Mesenchymal stem cell (in vitro differentiated cells and primary cell): Measurements from ENCODE around the gene CR2.
"Not testable (repeated sequence)": the region's sequence is repeated elsewhere in the genome, so short reads cannot be mapped to it uniquely, and the experiment has no call there.

Experiments used
- DNase-seq: peaks from one replicate; pipeline ENCODE4 v3.0.0-alpha.2; 2013
- H2AFZ ChIP-seq: one replicate; pipeline ENCODE4 v1.6.1; 2013; ENCODE audit warnings: low read depth, mild to moderate bottlenecking, control low read depth, inconsistent platforms, low read length, moderate library complexity
- H2AK5ac ChIP-seq: 2 replicates; pipeline ENCODE4 v1.6.1; 2013; ENCODE audit warnings: low read length, moderate library complexity, mild to moderate bottlenecking, inconsistent platforms; ENCODE audit not compliant: severe bottlenecking
- H2BK120ac ChIP-seq: one replicate; pipeline ENCODE4 v1.6.1; 2013; ENCODE audit warnings: low read depth, mild to moderate bottlenecking, inconsistent platforms, low read length, moderate library complexity
- H2BK12ac ChIP-seq, 2 experiments: one replicate each; pipeline ENCODE4 v1.6.1; 2013; ENCODE audit warnings: inconsistent platforms in 2 of 2, low read length in 2 of 2, mild to moderate bottlenecking in 2 of 2, moderate library complexity in 2 of 2, control low read depth in 1 of 2
- H2BK15ac ChIP-seq: one replicate; pipeline ENCODE4 v1.6.1; 2013; ENCODE audit warnings: mild to moderate bottlenecking, low read depth, inconsistent platforms; ENCODE audit not compliant: poor library complexity, severe bottlenecking
- H2BK5ac ChIP-seq: 2 replicates; pipeline ENCODE4 v1.6.1; 2013; ENCODE audit warnings: low read depth, mild to moderate bottlenecking, low read length, control low read depth, inconsistent platforms; ENCODE audit not compliant: poor library complexity, severe bottlenecking
- H3K14ac ChIP-seq, 2 experiments: one replicate each; pipeline ENCODE4 v1.6.1; 2013; ENCODE audit warnings: inconsistent platforms in 2 of 2, low read length in 2 of 2, control low read depth in 1 of 2, mild to moderate bottlenecking in 1 of 2, moderate library complexity in 1 of 2
- H3K18ac ChIP-seq, 2 experiments: one replicate each; pipeline ENCODE4 v1.6.1; 2013; ENCODE audit warnings: inconsistent platforms in 2 of 2, low read length in 2 of 2, control low read depth in 1 of 2, low read depth in 1 of 2, mild to moderate bottlenecking in 1 of 2
- H3K23ac ChIP-seq, 2 experiments: one replicate each; pipeline ENCODE4 v1.6.1; 2013; ENCODE audit warnings: inconsistent platforms in 2 of 2, low read length in 2 of 2, mild to moderate bottlenecking in 2 of 2, moderate library complexity in 2 of 2, control low read depth in 1 of 2
- H3K27ac ChIP-seq: 2 replicates; pipeline ENCODE4 v1.5.1; 2013; ENCODE audit warnings: mild to moderate bottlenecking, moderate library complexity, low read length, control low read depth, inconsistent platforms; ENCODE audit not compliant: poor library complexity, severe bottlenecking
- H3K27me3 ChIP-seq, 2 experiments: 2 replicates each; pipeline versions ENCODE4 v1.6.1 to v1.7.0; 2013; ENCODE audit warnings: low read length in 2 of 2, mild to moderate bottlenecking in 2 of 2, moderate library complexity in 2 of 2, control low read depth in 1 of 2, inconsistent platforms in 1 of 2; ENCODE audit not compliant: control insufficient read depth in 1 of 2, insufficient read depth in 1 of 2
- H3K36me3 ChIP-seq, 2 experiments: 2 replicates each; pipeline versions ENCODE4 v1.6.1 to v1.7.0; 2013; ENCODE audit warnings: low read length in 2 of 2, control low read depth in 1 of 2, inconsistent platforms in 1 of 2, low read depth in 1 of 2, mild to moderate bottlenecking in 1 of 2; ENCODE audit not compliant: insufficient read depth in 2 of 2, control insufficient read depth in 1 of 2
- H3K4ac ChIP-seq, 2 experiments: one replicate each; pipeline ENCODE4 v1.6.1; 2013; ENCODE audit warnings: inconsistent platforms in 2 of 2, low read length in 2 of 2, mild to moderate bottlenecking in 2 of 2, moderate library complexity in 2 of 2, control low read depth in 1 of 2, low read depth in 1 of 2
- H3K4me1 ChIP-seq: 2 replicates; pipeline ENCODE4 v1.6.1; 2013; ENCODE audit warnings: low read depth, low read length, control low read depth; ENCODE audit not compliant: control insufficient read depth, insufficient read depth
- H3K4me2 ChIP-seq: 2 replicates; pipeline ENCODE4 v1.6.1; 2013; ENCODE audit warnings: low read length, mild to moderate bottlenecking, inconsistent platforms; ENCODE audit not compliant: poor library complexity, severe bottlenecking
- H3K4me3 ChIP-seq, 2 experiments: 2 replicates each; pipeline versions ENCODE4 v1.5.1 to v1.7.0; 2013; ENCODE audit warnings: low read length in 2 of 2, mild to moderate bottlenecking in 2 of 2, control low read depth in 1 of 2, low read depth in 1 of 2; ENCODE audit not compliant: insufficient read depth in 1 of 2
- H3K79me1 ChIP-seq: replicated peaks from 2 replicates; pipeline ENCODE4 v1.6.1; 2013; ENCODE audit warnings: mild to moderate bottlenecking, control low read depth, low read length, inconsistent platforms; ENCODE audit not compliant: poor library complexity, severe bottlenecking
- H3K9ac ChIP-seq: 2 replicates; pipeline ENCODE4 v1.7.0; 2013; ENCODE audit warnings: mild to moderate bottlenecking, low read length, moderate library complexity
- H3K9me3 ChIP-seq: 2 replicates; pipeline ENCODE4 v1.7.0; 2013; ENCODE audit warnings: mild to moderate bottlenecking, low read length; ENCODE audit not compliant: control insufficient read depth
- H4K8ac ChIP-seq: one replicate; pipeline ENCODE4 v1.6.1; 2013; ENCODE audit warnings: inconsistent platforms, mild to moderate bottlenecking, low read length, moderate library complexity
- H4K91ac ChIP-seq: one replicate; pipeline ENCODE4 v1.6.1; 2013; ENCODE audit warnings: mild to moderate bottlenecking, low read length, inconsistent platforms
- WGBS: methylation state at CpG from one replicate; pipeline ENCODE4 v1.1.7; 2013; ENCODE audit warnings: mixed read lengths; 5-methylcytosine and 5-hydroxymethylcytosine counted together

The CR2 gene

GRCh38 chr1:207487636-207488035 is 33.5 kb downstream of the CR2 start:
- Histone ChIP-seq H3K9me3 (no peaks in the 10 kb centered on the region), H3K23ac (no peak overlapping the region), H3K4me1 (no peaks in the 10 kb centered on the region), H3K36me3 (no peaks in the 10 kb centered on the region), H3K9ac (no peak overlapping the region), H2AFZ (no peak overlapping the region), H4K91ac (no peak overlapping the region), H2AK5ac (no peak overlapping the region), H3K79me1 (no peaks in the 10 kb centered on the region), H3K4me2 (no peak overlapping the region), H2BK5ac (no peak overlapping the region), H2BK12ac (no peak overlapping the region), H3K18ac (no peak overlapping the region), H3K4me3 (no peak overlapping the region), H3K14ac (no peak overlapping the region), H2BK120ac (no peak overlapping the region), H3K27me3 (peaks cover 8 to 44% of the 10 kb centered on the region in 2 experiments), H4K8ac (no peak overlapping the region), H3K4ac (no peak overlapping the region), H3K27ac (no peak overlapping the region), H2BK15ac (no peak overlapping the region)
- no peak for DNase-seq
- WGBS: 75% methylated on average over 4 of the region's 4 CpGs

- H3K4ac ChIP-seq: no peak overlapping the region
- no peaks in the 10 kb centered on the region for H3K79me1 ChIP-seq
- H3K36me3 ChIP-seq: no peaks in the 10 kb centered on the region
- H2BK120ac ChIP-seq: no peak overlapping the region
- no peak overlapping the region for H3K4me3 ChIP-seq
- H3K27me3 ChIP-seq: peaks cover 41 to 87% of the 10 kb centered on the region in 2 experiments
- no peak overlapping the region for H3K4me2 ChIP-seq
- H2AFZ ChIP-seq: no peak overlapping the region
- H3K23ac ChIP-seq: no peak overlapping the region
- H3K9ac ChIP-seq: no peak overlapping the region
- no peak overlapping the region for H4K8ac ChIP-seq
- H3K14ac ChIP-seq: no peak overlapping the region
- no peaks in the 10 kb centered on the region for H3K9me3 ChIP-seq
- H2BK15ac ChIP-seq: no peak overlapping the region
- H3K4me1 ChIP-seq: peaks cover 8% of the 10 kb centered on the region
- H2BK12ac ChIP-seq: no peak overlapping the region
- H2BK5ac ChIP-seq: no peak overlapping the region
- DNase-seq: no peak
- H4K91ac ChIP-seq: no peak overlapping the region
- WGBS: 24% methylated on average over 2 of the region's 3 CpGs
- H2AK5ac ChIP-seq: no peak overlapping the region
- H3K27ac ChIP-seq: no peak overlapping the region
- H3K18ac ChIP-seq: no peak overlapping the region
Observed at GRCh38 chr1:207493212-207493611, 39.1 kb downstream of the CR2 start.

GRCh38 chr1:207494171-207494570 is 40.0 kb downstream of the CR2 start:
- whole genome bisulfite sequencing: 81% methylated on average over 1 of the region's 1 CpG
- no peak overlapping the region for H2AK5ac ChIP-seq
- H3K79me1 ChIP-seq: no peaks in the 10 kb centered on the region
- H3K4me1 ChIP-seq: peaks cover 8% of the 10 kb centered on the region
- no peak overlapping the region for H2AFZ ChIP-seq
- no peak overlapping the region for H4K8ac ChIP-seq
- H3K18ac ChIP-seq: no peak overlapping the region
- H4K91ac ChIP-seq: no peak overlapping the region
- H3K4me2 ChIP-seq: no peak overlapping the region
- H2BK120ac ChIP-seq: no peak overlapping the region
- peaks cover 41 to 88% of the 10 kb centered on the region in 2 experiments for H3K27me3 ChIP-seq
- H3K27ac ChIP-seq: no peak overlapping the region
- DNase-seq: no peak
- no peak overlapping the region for H3K9ac ChIP-seq
- H3K14ac ChIP-seq: no peak overlapping the region
- H3K4ac ChIP-seq: no peak overlapping the region
- H2BK5ac ChIP-seq: no peak overlapping the region
- H3K9me3 ChIP-seq: no peaks in the 10 kb centered on the region
- H3K23ac ChIP-seq: no peak overlapping the region
- H3K36me3 ChIP-seq: no peaks in the 10 kb centered on the region
- no peak overlapping the region for H2BK15ac ChIP-seq
- H2BK12ac ChIP-seq: no peak overlapping the region
- no peak overlapping the region for H3K4me3 ChIP-seq

- not testable (repeated sequence) for H2BK120ac ChIP-seq, H2BK12ac ChIP-seq, H2BK5ac ChIP-seq, H3K14ac ChIP-seq, H3K9ac ChIP-seq, H3K27ac ChIP-seq, H3K36me3 ChIP-seq, H3K9me3 ChIP-seq, H3K18ac ChIP-seq, H3K4ac ChIP-seq, H2AK5ac ChIP-seq, H3K4me2 ChIP-seq, DNase-seq, H4K91ac ChIP-seq, H3K4me1 ChIP-seq, H3K79me1 ChIP-seq, H3K23ac ChIP-seq, H3K4me3 ChIP-seq, H4K8ac ChIP-seq, H2BK15ac ChIP-seq, H2AFZ ChIP-seq
- WGBS: 72% methylated on average over 8 of the region's 8 CpGs
- H3K27me3 ChIP-seq: peaks cover 41 to 83% of the 10 kb centered on the region in 2 experiments
Observed at GRCh38 chr1:207495281-207495680, 41.2 kb downstream of the CR2 start.
